Smooth muscle cell (in vitro differentiated cells): ENCODE data around the gene SPSB2. TPM values are rescaled to one million over a fixed set of nuclear protein-coding genes. Genes with fewer than 3 reads are reported as not detected.
"Not testable (repeated sequence)": the region's sequence is repeated elsewhere in the genome, so short reads cannot be mapped to it uniquely, and the experiment has no call there.

ENCODE experiments used
- DNase-seq: peaks from one replicate; lab custom pipeline; 2025; ENCODE audit not compliant: unreplicated experiment; lab: John Stamatoyannopoulos, UW
- H2AFZ ChIP-seq: fragments of 200-600 bp; sonication (generic); 2 replicates; pipeline ENCODE4 v1.6.0; 2016; ENCODE audit warnings: antibody characterized with exemption, low read depth, mild to moderate bottlenecking
- H3F3A ChIP-seq: fragments of 200-600 bp; sonication (generic); 2 replicates; pipeline ENCODE4 v1.6.0; 2017; ENCODE audit warnings: antibody characterized with exemption, low read depth
- H3K27ac ChIP-seq: fragments of 200-600 bp; sonication (generic); 2 replicates; pipeline ENCODE4 v1.5.1; 2016; ENCODE audit warnings: low read depth, mild to moderate bottlenecking
- H3K27me3 ChIP-seq: fragments of 200-600 bp; sonication (generic); 2 replicates; pipeline ENCODE4 v1.6.1; 2016; ENCODE audit warnings: low read depth, mild to moderate bottlenecking
- H3K36me3 ChIP-seq: fragments of 200-600 bp; sonication (generic); 2 replicates; pipeline ENCODE4 v1.5.1; 2016; ENCODE audit warnings: low read depth
- H3K4me1 ChIP-seq: fragments of 200-600 bp; sonication (generic); 2 replicates; pipeline ENCODE4 v1.5.1; 2016; ENCODE audit warnings: low read depth
- H3K4me2 ChIP-seq: fragments of 200-600 bp; sonication (generic); 2 replicates; pipeline ENCODE4 v1.6.0; 2016; ENCODE audit warnings: mild to moderate bottlenecking
- H3K4me3 ChIP-seq: fragments of 200-600 bp; sonication (generic); 2 replicates; pipeline ENCODE4 v1.5.1; 2016; ENCODE audit warnings: mild to moderate bottlenecking
- H3K79me2 ChIP-seq: fragments of 200-600 bp; sonication (generic); 2 replicates; pipeline ENCODE4 v1.6.0; 2016; ENCODE audit warnings: low read depth, mild to moderate bottlenecking
- H3K9ac ChIP-seq: fragments of 200-600 bp; sonication (generic); 2 replicates; pipeline ENCODE4 v1.6.0; 2016; ENCODE audit warnings: low read depth
- H3K9me3 ChIP-seq: fragments of 200-600 bp; sonication (generic); replicated peaks from 2 replicates; pipeline ENCODE4 v1.5.1; 2016; ENCODE audit warnings: low read depth
- H4K20me1 ChIP-seq: fragments of 200-600 bp; sonication (generic); 2 replicates; pipeline ENCODE4 v1.6.0; 2016; ENCODE audit warnings: low read depth
- WGBS: methylation state at CpG from one replicate; pipeline ENCODE4 v1.1.7; 2016; ENCODE audit warnings: low lambda C conversion rate; 5-methylcytosine and 5-hydroxymethylcytosine counted together
- polyA plus RNA-seq: library from polyadenylated mRNA; unstranded; fragments of >200 nt; fragmentation: Nextera tagmentation; extraction: Ambion mirVana; gene quantifications from 2 replicates; pipeline ENCODE4 v1.2.1, GENCODE V29; 2016
- total RNA-seq: library from RNA; depleted of rRNA; stranded (reverse); fragments of >200 nt; gene quantifications from 2 replicates; pipeline ENCODE4 v1.2.3, GENCODE V29; 2014
- TF ChIP-seq, protein P1 (sequence below): fragments of 200-600 bp; sonication (generic); IDR thresholded peaks from 2 replicates; pipeline ENCODE4 v1.5.1; 2017; ENCODE audit warnings: borderline replicate concordance, mild to moderate bottlenecking, antibody characterized with exemption; ENCODE audit not compliant: insufficient read depth, poor library complexity, severe bottlenecking

The SPSB2 gene
- total and polyA plus RNA-seq, 2 experiments from 2014 or later = 2.5 to 5.9 TPM

GRCh38 chr12:6883683-6884082 lies 10.6 kb upstream of the SPSB2 start:
- H3F3A ChIP-seq = no peaks in the 10 kb centered on the region
- no peak overlapping the region for H3K4me2 ChIP-seq
- no peak overlapping the region for H3K4me3 ChIP-seq
- WGBS = 97% methylated on average over 11 of the region's 11 CpGs
- no peaks in the 10 kb centered on the region for H4K20me1 ChIP-seq
- H3K27ac ChIP-seq = no peak overlapping the region
- no peak overlapping the region for H2AFZ ChIP-seq
- no peaks in the 10 kb centered on the region for H3K36me3 ChIP-seq
- H3K4me1 ChIP-seq = peaks cover 5% of the 10 kb centered on the region
- H3K27me3 ChIP-seq = no peaks in the 10 kb centered on the region
- H3K9ac ChIP-seq = no peak overlapping the region
- DNase-seq = no peak
- H3K79me2 ChIP-seq = no peaks in the 10 kb centered on the region
- TF ChIP-seq, protein P1, sequence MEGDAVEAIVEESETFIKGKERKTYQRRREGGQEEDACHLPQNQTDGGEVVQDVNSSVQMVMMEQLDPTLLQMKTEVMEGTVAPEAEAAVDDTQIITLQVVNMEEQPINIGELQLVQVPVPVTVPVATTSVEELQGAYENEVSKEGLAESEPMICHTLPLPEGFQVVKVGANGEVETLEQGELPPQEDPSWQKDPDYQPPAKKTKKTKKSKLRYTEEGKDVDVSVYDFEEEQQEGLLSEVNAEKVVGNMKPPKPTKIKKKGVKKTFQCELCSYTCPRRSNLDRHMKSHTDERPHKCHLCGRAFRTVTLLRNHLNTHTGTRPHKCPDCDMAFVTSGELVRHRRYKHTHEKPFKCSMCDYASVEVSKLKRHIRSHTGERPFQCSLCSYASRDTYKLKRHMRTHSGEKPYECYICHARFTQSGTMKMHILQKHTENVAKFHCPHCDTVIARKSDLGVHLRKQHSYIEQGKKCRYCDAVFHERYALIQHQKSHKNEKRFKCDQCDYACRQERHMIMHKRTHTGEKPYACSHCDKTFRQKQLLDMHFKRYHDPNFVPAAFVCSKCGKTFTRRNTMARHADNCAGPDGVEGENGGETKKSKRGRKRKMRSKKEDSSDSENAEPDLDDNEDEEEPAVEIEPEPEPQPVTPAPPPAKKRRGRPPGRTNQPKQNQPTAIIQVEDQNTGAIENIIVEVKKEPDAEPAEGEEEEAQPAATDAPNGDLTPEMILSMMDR = no peak
- no peaks in the 10 kb centered on the region for H3K9me3 ChIP-seq

GRCh38 chr12:6883252-6883651 lies 10.1 kb upstream of the SPSB2 start:
- Histone ChIP-seq H3F3A (no peaks in the 10 kb centered on the region), H3K4me3 (no peak overlapping the region), H3K4me1 (peaks cover 5% of the 10 kb centered on the region), H3K9me3 (no peaks in the 10 kb centered on the region), H2AFZ (no peak overlapping the region), H3K9ac (no peak overlapping the region), H3K79me2 (no peaks in the 10 kb centered on the region), H3K36me3 (no peaks in the 10 kb centered on the region), H4K20me1 (no peaks in the 10 kb centered on the region), H3K27ac (no peak overlapping the region), H3K27me3 (no peaks in the 10 kb centered on the region), H3K4me2 (no peak overlapping the region)
- TF ChIP-seq, protein P1 = no peak
- DNase-seq = no peak
- 97% methylated on average over 5 of the region's 5 CpGs for WGBS

DNA sequence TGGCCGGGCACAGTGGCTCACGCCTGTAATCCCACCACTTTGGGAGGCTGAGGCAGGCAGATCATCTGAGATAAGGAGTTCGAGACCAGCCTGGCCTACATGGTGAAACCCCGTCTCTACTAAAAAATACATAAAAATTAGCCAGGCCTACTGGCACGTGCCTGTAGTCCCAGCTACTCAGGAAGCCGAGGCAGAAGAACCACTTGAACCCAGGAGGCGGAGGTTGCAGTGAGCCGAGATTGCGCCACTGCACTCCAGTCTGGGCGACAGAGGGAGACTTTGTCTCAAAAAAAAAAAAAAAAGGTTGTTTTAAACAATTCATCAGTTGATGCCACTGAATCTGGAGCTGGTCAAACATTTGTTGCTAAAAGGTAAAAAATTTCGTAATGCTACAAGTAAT lies 6.7 kb upstream of the SPSB2 start:
- not testable (repeated sequence) for H3K9ac ChIP-seq, H3K27me3 ChIP-seq, H3F3A ChIP-seq, H2AFZ ChIP-seq, H3K36me3 ChIP-seq, H3K4me1 ChIP-seq, H3K27ac ChIP-seq, H3K4me2 ChIP-seq, H4K20me1 ChIP-seq, H3K79me2 ChIP-seq, DNase-seq, H3K4me3 ChIP-seq, H3K9me3 ChIP-seq
- WGBS = 95% methylated on average over 11 of the region's 11 CpGs

DNA sequence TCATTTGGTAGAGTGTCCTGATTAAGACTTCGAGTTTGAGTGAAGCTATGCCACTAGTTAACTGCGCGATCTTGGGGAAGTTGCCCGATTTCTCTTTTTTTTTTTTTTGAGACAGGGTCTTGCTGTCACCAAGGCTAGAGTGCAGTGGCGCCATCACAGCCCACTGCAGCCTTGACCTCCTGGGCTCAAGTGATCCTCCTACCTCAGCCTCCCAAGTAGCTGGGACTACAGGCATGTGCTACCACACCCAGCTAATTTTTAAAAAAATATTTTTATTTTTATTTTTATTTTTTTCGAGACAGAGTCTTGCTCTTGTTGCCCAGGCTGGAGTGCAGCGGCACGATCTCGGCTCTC lies 889 bp upstream of the SPSB2 start:
- 65% methylated on average over 9 of the region's 9 CpGs for WGBS
- peak overlapping the region; percentile 67 for H3K27ac ChIP-seq
- not testable (repeated sequence) for H3K4me1 ChIP-seq, H3K36me3 ChIP-seq, H3K79me2 ChIP-seq, H3K27me3 ChIP-seq, DNase-seq, H3K9me3 ChIP-seq, H3K9ac ChIP-seq, H2AFZ ChIP-seq
- peak overlapping the region; percentile 80 for H3K4me3 ChIP-seq
- H3F3A ChIP-seq = peaks cover 28% of the 10 kb centered on the region
- peaks cover 32% of the 10 kb centered on the region for H4K20me1 ChIP-seq
- peak overlapping the region; percentile 100 for H3K4me2 ChIP-seq
